Femur (tissue), 1 donor: Measurements from ENCODE around the gene TPI1.
"Not testable (repeated sequence)": the region's sequence is repeated elsewhere in the genome, so short reads cannot be mapped to it uniquely, and the experiment has no call there.

Experiments
- DNase-seq: peaks from one replicate; pipeline ENCODE4 v3.0.0-alpha.2; 2017

TPI1 gene

DNA sequence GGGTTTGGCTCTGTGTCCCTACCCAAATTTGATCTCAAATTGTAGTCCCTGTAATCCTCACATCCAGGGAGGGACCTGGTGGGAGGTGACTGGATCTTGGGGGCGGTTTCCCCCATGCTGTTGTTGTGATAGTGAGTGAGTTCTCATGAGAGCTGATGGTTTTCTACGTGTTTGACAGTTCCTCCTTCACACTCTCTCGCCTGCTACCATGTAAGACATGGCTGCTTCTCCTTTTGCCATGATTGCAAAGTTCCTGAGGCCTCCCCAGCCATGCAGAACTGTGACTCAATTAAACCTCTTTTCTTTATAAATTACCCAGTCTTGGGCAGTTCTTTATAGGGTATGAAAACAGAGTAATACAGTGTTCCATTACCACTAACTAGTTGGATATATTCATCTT is 27.0 kb downstream of the TPI1 start:
- DNase-seq = no peak

DNA sequence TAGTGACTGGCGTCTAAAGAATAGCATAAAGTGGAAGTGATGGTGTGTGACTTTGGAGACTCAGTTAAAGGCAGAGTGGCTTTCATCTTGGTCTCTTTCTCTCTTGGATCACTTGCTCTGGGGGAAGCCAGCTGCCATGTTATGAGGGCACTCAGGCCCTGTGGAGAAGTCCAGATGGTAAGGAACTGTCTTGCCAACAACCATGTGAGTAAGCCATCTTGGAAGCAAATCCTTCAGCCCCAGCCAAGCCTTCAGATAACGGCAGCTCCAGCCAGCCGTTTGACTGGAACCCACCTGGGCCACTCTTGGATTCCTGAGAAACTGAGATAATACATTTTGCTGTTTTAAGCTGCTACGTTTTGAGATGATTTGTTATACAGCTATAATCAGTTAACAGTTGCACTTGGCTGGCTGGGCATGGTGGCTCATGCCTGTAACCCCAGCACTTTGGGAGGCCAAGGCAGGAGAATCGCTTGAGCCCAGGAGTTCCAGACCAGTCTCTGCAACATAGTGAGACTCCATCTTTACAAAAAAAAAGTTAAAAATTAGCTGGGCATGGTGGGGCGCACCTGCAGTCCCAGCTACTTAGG is 29.6 kb downstream of the TPI1 start:
- DNase-seq = no peak

DNA sequence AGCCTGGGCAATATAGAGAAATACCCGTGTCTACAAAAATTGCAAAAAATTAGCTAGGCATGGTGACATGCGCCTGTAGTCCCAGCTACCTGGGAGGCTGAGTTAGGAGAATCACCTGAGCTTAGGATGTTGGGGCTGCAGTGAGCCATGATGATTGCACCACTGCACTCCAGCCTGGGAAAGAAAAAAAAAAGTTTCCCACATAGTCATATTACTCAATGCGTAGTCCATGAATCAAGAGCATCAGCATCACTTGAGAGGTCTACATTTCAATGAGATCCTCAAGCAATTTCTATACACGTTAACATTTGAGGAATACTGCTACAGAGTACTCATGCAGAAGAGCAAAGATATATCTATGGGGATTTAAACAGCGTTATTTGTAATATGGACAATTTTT is 32.1 kb downstream of the TPI1 start:
- no peak for DNase-seq

DNA sequence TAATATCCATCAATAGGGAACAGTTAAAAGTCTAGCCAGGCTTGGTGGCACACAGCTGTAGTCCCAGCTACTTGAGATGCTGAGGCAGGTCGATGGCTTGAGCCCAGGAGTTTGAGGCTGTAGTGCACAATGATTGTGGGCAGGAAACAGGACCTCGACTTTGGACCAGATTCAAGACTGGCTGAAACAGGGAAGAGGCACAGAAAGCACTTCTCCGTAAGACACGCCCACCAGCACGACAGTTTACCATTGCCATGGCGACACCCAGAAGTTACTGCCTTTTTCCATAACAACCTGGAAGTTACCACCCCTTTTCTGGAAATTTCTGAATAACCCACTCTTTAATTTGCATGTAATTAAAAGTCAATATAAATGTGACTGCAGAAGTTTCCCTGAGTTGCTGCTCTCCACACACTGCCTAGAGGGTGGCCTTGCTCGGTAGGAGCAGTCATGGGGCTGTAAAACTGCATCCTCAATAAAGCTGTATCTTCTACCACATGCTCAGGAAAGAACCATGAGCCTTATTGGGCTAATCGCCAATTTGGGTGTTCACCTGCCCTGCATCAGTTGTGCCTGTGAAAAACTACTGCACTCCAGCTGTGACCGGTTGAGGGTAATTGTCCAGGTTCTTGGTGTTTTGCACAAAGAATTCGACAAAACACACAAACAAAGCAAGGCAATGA is 32.6 kb downstream of the TPI1 start:
- DNase-seq = peak; percentile 75

- no peak for DNase-seq
These were observed 35.1 kb downstream of the TPI1 start for GRCh38 chr12:6902448-6902847.

DNA sequence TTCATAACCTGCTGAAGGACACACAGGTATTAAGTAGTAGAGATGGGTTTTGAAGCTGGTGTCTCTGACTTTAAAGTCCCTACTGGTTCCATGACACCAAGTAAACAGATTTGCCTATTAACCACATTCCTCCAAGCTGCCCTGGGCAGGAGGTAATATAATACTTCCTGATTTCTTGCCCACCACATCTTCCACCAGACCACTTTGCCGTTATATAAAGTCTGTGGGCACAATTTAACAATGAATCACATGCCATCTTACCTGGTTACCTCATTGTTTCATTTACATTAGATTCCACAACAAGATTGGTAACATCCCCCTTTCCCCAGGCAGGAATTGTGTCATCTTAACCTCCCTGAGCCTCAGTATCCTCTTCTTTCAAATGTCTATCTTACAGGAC is 36.4 kb downstream of the TPI1 start:
- no peak for DNase-seq

DNA sequence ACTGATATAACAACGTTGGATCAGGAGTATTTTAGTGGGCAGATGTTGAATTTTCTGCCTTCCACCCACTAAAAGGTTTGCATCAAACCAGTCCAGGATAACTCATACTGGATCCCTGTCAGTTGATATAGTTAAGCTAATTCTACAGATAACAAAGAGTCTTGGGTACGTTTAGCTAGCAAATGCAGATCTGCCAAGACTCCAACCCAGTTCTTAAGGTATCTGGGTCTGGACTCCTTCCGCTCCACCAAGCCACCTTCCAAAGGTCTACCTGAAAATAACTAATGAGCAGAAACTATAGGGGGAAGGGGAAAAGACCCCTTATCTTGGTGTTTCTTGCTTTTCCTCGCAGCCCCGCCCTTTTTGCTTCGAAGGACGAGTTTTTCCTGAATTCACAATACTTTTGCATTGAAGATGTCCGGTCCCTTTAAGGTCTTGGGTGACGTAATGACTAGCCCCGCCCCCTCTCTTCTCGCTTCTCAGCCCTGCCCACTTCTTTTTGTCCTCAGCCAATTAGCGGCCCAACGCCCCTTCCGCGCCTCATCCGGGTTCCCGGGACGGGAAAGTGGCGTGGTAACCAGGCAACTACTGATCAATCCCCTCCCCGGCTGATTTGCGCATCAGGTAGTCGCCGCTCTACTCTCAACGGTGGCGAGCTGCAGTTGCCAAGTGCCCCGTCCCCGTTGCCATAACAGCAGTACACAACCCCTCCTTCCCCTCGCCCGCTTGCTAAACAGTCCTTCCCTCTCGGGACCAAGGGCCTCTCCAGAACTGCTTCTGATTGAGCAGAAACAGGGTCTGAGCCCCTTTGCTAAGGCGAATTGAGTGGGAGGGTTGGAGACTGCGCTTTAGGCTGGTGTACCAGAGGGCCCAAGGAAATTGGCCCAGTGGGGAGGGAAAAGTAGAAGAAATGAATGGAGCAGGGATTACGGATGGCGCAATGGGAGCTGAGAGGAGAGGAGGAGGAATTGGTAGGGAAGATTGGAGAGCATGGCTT is 37.2 kb downstream of the TPI1 start, which contains the start of gene LRRC23:
LRRC23 (plus strand) TSS at position 543 of the 997 bp plus-strand sequence. CDS start 812 bp downstream, outside the sequence.
- DNase-seq = peak; percentile 98

DNA sequence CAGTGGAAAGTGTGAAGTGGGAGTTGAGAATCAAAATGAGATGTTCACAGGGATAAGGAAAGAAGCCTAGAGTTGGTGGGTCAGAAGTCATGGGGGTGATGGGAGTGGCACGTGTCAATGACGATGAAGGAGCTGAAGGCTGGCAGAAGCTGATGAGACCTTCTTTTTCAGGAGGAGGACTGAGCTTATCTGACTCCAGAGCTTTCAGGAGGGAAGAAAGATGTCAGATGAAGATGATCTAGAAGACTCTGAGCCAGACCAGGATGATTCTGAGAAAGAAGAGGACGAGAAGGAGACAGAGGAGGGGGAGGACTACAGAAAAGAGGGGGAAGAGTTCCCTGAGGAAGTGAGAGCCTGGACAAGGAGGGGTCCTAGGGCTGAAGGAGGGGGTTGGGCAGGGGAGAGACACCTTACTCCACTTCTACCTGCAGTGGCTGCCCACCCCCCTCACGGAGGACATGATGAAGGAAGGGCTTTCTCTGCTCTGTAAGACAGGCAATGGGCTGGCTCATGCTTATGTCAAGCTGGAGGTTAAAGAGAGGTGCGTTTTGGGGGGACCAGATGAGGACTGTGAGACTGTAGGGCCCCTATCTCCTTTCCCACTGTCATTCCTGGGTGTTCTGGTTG is 38.2 kb downstream of the TPI1 start:
- DNase-seq = no peak

GRCh38 chr12:6908141-6908540 is 40.8 kb downstream of the TPI1 start:
- DNase-seq = not testable (repeated sequence)

DNA sequence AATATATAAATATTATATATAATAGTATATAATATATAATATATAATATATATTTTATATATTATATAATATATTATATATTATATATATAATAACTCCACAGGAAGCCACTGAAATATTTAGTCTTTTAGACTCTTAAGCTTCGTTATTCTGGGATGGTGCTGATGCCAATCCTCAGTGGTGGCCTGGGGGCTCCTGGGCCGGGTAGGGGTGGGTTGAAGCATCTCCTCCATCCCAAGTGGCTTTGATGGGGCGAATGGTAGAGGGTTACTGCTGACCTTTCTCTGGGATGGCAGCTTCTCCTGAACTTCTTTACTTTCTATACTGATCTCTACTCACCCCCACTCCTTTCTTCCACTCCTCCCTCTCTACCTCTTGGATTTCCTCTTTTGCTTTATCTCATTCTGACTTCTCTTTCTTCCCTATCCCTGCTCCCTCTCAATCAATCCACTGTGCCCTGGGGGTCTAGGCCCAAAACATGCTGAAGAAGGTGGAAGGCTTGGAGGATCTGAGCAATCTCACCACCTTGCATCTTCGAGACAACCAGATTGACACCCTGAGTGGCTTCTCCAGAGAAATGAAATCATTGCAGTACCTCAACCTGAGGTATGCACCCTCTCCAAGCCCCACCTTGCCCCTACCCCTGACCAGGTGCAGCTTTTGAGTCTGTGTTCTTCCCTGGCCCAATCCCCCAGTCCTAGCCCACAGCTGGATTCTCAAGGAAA is 42.3 kb downstream of the TPI1 start:
- DNase-seq = no peak

- no peak for DNase-seq
These were observed 45.0 kb downstream of the TPI1 start for GRCh38 chr12:6912164-6912935.

- DNase-seq = peak; percentile 81
These were observed 47.1 kb downstream of the TPI1 start, which contains the start of gene ENO2 for GRCh38 chr12:6914246-6914946. Gene ENO2 (plus strand): TSS chr12:6914580. CDS start chr12:6915833, 1,253 bp downstream.

GRCh38 chr12:6914947-6915788 is 47.8 kb downstream of the TPI1 start:
- no peak for DNase-seq

DNA sequence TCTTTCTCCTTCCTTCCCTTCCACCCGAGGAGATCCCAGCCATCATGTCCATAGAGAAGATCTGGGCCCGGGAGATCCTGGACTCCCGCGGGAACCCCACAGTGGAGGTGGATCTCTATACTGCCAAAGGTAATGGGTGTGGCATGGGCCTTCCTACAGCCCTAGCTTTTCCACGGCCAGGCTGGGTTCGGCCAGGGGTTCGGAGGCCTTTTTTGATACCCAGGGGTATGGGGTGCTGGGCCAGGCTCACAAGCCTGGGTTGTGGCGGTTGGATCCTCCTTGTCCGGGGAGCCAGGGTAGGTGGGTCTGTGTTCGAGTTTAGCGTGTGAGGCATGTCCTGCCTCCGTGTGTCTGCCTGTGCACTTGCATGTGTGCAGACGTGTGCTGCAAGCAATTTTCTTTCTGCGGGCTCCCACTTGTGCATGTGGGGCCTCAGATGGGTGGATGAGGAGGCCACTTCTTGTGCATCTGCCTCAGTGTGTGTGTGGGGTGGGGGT is 48.5 kb downstream of the TPI1 start:
- no peak for DNase-seq

GRCh38 chr12:6916426-6917200 is 49.3 kb downstream of the TPI1 start:
- no peak for DNase-seq

GRCh38 chr12:6917491-6918231 is 50.3 kb downstream of the TPI1 start:
- DNase-seq = no peak

- no peak for DNase-seq
These were observed 52.3 kb downstream of the TPI1 start for GRCh38 chr12:6919588-6919987.
